NOMO-1 (cell line): ENCODE data around the gene BMPR2.
"Not testable (repeated sequence)": the region's sequence is repeated elsewhere in the genome, so short reads cannot be mapped to it uniquely, and the experiment has no call there.

Experiments used
- DNase-seq, 2 experiments: peaks; one replicate each; lab custom pipeline; 2025; ENCODE audit not compliant: unreplicated experiment in 2 of 2; lab: John Stamatoyannopoulos, UW

The BMPR2 gene

DNA sequence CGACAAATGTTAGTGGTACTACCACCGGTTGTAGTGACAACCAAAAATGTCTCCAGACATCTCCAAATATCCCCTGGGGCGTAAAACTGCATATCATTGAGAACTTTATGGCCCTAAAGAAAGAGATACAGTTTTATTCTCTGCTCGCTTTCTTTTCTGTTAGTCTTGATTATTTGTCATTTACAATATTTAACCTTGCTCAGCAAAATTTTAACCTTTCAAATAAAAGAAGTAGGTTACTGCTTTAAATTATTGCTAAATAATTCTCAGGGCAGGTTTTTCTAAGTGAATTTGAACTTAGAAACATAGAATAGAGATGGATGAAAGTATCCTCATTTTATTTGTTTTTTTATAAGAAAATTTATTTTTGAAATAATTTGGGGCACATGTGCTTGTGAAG lies 67.9 kb downstream of the BMPR2 start:
- DNase-seq, result no peak

DNA sequence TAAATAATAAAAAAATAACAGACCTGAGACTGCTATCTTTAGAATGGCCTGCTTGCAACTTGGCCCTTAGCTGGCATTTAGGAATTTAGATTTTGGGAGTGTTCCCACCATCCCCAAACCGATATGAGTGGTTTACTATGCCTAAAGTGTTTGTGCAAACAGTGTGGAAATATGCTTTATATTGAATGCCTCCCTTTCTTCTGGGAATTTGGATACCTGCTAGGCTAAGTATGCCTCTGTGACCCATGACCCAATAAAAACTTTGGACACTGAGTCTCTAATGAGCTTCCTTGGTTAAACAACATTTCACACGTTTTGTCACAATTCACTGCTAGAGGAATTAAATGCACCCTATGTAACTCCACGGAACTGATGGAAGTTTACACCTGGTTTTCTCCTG lies 73.2 kb downstream of the BMPR2 start:
- no peak for DNase-seq

DNA sequence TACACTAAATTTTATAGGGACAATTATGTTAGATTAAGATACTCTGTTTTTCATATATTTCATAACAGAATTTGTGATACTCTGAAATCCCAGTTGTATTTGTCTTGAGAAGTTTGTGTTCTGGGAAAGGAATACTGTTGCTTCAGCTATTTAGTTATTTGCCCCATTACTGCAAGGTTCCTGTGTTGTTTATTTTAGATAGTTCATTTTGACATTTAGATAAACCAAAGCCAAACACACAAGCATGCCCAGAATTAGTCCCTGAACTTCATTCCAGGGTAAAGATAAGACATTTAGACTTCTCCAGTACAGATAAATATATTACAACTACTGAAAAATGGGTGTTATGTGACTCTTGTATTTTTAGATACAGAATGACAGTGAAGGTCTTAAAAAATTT lies 74.7 kb downstream of the BMPR2 start:
- DNase-seq, result no peak

DNA sequence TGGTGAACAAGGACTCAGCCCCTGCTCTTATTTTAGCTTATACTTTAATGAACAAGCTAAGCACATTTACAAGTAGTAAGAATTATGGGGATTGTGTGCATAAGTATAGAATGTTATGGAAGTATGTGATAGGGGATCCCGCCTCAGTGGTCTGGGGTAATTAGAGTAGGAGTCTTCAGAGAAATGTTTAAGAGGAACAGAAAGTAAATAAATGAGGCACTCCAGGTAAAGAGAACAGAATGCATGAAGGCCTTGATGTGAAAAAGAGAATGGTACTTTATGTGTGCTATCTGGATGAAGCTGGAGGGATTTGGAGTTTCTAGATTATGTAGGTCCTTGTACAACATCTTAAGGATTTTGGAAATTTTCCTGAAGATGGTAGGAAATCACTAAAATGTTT lies 76.6 kb downstream of the BMPR2 start:
- no peak for DNase-seq

DNA sequence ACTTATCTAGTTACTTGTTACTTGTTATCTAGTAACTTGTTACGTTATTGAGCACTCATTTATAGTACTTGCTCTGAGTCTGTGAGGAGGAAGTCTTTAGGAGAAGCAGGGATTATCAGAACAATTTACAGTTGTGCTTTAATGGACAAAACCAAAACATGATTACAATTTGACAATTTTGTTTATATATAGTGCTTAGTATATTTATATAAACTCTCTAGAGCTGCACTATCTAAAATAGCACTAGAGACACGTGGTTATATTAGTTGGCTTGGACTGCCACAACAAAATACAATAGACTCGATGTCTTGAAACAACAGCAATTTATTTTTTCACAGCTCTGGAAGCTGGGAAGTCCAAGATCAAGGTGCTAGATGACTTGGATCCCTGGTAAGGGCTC lies 78.4 kb downstream of the BMPR2 start:
- no peak for DNase-seq

DNA sequence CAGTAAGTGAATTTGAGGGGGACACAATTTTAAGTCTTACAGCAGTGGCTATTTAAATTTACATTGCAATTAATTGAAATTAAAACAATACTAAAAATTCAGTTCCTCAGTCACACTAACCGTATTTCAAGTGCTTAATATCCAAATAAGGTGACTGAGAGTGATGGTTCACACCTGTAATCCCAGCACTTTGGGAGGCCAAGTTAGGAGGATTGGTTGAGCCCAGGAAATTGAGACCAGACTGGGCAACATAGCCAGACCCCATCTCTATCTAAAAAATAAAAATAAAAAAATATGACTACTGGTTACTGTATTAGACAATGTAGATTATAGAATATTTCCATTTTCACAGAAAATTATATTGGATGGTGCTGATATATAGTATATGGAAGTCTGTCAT lies 79.0 kb downstream of the BMPR2 start:
- DNase-seq, result no peak

DNA sequence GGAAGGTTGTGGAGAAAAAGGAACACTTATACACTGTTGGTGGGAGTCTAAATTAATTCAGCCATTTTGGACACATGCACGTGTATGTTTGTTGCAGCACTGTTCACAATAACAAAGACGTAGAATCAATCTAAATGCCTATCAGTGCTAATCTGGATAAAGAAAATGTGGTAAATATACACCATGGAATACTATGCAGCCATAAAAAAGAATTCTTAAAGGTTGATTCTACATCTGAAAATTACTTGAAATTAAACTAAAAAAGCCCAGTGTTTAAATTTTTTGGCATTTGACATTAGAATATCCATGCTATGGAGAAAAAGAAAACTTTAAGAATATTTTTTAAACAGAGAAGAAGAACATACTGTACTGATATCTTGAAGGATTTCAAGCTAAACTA lies 84.0 kb downstream of the BMPR2 start:
- no peak for DNase-seq

DNA sequence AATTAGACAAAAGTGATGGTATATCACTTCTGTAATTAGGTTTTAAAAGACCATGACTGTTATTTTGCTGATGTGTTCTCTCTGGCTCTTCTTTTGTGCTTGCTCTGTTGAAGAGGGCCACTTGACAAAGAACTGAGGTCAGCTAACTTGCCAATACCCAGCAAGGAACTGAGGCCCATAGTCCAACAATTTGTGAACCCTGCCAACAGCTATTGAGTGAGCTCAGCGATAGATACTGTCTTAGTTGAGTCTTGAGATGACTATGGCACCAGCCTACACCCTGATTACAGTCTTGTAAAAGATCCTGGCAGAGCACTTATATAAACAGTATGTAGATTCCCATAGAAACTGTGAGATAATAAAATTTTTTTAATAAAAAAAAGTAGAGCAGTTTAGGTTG lies 103.0 kb downstream of the BMPR2 start:
- DNase-seq, result no peak

DNA sequence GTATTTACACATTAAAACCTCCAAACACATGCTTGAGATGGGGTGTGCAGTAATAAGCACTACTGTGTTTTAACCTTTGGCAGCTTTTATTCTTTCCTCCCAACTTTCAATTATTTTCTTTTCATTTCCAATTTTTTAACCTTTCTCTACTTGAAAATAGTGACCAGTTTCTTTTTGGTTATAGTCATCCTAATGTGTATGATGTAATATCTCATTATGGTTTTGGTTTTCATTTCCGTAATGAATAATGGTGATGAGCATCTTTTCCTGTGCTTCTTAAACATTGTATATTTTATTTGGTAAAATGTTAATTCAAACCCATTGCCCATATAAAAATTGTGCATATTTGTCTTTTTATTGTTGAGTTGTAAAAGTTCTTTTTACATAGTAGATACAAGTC lies 103.5 kb downstream of the BMPR2 start:
- DNase-seq, result no peak

DNA sequence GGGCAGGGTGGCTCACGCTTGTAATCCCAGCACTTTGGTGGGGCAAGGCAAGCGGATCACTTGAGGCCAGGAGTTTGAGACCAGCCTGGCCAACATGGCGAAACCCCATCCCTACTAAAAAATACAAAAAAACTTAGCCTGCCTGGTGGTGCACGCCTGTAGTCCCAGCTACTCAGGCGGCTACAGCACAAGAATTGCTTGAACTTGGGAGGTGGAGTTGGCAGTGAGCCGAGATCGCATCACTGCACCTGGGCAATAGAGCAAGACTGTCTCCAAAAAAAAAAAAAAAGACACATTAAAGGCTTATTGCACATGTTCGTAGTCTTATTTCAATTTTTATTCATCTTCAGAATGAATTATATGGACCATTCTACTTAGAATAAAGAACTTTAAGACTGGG lies 110.2 kb downstream of the BMPR2 start:
- no peak for DNase-seq

DNA sequence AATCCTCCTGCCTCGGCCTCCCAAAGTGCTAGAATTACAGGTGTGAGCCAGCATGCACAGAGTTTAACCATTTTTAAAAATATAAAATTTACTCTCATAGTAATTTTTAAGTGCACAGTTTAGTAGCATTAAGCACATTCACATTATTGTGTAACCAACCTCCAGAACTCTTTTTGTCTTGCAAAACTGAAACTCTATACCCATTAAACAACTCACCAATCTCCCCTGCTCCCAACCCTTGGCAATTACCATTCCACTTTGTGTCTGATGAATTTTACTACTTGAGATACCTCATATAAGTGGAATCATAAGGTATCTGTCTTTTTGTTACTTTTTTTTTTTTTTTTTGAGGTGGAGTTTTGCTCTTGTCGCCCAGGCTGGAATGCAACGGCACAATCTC lies 112.5 kb downstream of the BMPR2 start:
- no peak for DNase-seq

DNA sequence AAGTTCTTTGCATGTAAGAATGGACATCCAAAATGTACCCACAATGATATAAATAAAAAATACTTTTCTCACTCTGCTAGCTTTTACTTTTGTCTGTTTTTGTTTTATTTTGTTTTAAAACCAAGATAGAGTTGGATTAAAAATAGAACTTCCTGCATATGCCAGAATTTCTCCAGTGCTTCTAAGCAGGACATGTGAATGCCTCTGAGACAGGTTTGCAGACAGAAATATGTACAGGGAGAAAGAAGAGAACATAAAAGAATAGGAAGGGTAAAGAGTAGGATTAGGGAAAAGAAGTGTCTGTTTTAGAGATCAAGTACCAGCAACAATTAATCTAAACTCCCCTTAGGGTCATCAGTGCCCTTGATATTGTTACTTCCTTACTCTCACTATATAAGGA lies 114.4 kb downstream of the BMPR2 start:
- no peak for DNase-seq

DNA sequence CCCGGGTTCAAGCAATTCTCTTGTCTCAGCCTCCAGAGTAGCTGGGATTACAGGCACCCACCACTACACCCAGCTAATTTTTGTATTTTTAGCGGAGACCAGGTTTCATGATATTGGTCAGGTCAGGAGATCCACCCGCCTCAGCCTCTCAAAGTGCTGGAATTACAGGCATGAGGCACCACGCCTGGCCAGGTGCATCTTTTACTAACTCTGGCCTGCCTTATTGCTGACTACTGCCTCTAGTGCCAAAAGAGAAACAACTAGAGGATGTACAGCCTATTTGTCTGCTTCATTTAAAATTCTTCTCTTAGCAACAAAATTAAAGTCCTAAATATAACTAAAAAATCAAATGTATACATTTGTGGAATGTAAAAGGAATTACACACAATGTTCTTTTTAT lies 115.4 kb downstream of the BMPR2 start:
- DNase-seq, result no peak

DNA sequence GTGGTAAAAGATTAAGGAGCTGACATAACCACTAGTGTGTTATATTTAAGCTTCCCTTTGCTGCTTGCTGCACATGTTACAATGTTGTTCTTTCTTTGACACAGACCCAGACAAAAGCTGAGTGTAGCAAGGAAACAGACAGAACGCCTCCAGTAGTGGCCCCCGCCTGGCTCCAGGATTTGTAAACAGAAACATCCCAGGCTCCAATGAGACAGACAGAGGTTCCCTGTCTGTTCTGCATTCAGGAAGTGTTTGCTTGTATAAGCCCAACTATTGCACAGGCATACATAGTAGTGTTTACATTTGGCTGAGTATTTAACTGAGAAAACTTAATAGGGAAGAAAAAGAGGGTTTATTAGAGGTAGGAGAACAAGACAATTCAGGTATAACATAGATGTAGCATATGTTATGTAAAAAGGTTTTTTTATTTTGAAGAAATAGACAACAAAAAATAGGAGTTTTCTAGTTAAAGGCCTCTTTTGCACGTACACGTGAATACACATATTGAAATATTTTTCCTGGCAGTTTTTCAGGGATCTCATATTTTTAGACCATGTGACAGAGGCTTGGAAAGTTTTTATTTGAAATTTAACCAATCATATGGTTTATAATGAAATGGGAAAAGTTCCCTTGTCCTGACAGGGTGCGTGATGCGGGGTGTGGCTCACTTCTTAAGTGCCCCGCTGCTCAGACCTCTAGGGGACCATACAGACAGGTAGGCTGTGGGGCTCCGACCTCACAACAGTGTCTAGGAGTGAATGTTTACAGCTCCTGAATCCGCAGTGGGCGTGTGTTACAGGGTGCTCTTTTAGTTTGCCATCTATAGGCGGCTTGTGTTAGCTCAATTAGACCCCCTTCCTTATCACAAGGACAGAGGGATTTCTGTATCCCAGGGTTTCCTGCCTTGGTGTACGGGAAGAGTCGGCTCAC lies 118.4 kb downstream of the BMPR2 start:
- no peak for DNase-seq

DNA sequence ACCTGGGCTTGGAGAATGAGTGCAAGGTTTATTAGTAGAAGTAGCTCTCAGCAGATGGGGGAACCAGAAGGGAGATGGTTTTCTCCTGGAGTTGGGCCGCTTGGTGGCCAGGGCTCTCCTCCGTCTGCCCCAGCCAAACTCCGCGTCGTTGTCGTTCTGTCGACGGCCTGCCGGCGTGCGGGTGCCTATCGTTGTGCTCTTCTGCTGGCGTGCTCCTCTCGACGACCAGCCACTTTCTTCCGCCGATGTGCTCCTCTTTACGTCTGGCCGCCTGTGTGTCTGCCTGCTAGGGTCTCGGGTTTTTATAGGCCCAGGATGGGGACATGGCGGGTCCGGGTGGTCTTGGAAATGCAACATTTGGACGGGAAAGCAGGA lies 119.1 kb downstream of the BMPR2 start:
- DNase-seq, result no peak

DNA sequence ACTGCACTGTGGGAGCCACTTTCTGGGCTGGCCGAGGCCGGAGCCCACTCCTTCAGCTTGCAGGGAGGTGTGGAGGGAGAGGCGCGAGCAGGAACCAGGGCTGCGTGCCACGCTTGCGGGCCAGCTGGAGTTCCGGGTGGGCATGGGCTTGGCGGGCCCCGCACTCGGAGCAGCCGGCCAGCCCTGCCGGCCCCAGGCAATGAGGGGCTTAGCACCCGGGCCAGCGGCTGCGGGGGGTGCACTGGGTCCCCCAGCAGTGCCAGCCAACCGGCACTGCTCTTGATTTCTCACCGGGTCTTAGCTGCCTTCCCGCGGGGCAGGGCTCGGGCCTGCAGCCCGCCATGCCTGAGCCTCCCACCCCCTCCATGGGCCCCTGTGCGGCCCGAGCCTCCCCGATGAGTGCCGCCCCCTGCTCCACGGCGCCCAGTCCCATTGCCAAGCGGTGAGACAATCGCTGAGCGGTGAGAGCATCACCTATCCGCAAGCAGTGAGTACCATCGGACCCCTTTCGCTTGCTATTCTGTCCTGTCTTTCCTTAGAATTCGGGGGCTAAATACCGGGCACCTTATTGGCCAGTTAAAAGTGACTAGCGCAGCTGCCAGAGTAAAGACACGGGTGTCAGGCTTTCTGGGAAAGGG lies 120.8 kb downstream of the BMPR2 start:
- DNase-seq, result not testable (repeated sequence)

DNA sequence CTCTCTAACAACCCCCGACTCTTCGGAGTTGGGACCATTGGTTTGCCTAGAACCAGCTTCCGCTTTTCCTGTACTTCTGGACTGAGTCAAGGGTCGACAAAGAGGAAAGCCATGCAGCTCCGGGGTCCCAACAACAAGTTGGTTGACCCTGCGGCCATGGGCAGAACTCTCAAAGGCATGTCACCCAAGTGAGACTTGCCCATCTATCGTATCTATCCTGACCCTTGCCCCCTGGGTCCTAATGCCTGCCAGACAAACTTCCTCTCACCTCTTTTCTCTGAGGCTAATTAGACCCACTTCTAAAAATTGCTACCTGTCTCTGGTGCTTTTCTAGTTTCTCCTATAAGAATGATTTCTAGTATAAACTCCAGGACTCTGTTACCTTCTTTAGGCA lies 121.3 kb downstream of the BMPR2 start:
- not testable (repeated sequence) for DNase-seq

DNA sequence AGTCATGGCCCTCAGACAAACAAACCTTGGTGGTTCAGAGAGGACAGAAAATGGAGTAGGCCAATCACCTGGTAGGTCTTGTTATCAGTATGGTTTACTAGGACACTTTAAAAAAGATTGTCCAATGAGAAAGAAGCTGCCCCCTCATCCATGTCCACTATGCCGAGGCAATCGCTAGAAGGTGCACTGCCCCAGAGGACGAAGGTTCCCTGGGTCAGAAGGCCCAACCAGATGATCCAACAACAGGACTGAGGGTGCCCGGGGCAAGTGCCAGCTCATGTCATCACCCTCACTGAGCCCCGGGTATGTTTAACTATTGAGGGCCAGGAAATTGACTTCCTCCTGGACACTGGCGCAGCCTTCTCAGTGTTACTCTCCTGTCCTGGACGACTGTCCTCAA lies 123.7 kb downstream of the BMPR2 start:
- DNase-seq, result not testable (repeated sequence)

DNA sequence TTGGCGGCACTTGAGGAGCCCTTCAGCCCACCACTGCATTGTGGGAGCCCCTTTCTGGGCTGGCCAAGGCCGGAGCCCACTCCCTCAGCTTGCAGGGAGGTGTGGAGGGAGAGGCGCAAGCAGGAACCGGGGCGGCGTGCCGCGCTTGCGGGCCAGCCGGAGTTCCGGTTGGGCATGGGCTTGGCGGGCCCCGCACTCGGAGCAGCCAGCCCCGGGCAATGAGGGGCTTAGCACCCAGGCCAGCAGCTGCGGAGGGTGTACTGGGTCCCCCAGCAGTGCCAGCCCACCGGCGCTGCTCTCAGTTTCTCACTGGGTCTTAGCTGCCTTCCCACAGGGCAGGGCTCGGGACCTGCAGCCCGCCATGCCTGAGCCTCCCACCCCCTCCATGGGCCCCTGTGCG lies 127.1 kb downstream of the BMPR2 start:
- not testable (repeated sequence) for DNase-seq

DNA sequence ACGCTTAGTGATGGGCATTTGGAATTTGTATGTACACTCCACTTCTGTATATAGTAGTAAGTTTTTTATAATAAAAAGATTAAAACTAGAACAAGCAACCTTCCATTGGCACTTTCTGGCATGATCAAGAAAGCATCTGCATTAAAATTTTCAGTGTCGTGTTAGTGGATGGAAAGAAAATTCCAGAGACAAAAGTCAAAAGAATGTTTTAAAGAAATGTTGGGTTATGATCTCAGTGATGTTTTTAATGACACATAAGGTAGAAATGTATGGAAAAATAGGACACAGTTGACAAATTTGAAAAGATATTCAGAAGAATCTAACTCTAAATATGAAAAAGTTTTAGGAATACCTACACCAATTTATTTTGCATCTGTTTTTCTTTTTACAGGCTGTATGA lies 132.6 kb downstream of the BMPR2 start:
- DNase-seq, result no peak

DNA sequence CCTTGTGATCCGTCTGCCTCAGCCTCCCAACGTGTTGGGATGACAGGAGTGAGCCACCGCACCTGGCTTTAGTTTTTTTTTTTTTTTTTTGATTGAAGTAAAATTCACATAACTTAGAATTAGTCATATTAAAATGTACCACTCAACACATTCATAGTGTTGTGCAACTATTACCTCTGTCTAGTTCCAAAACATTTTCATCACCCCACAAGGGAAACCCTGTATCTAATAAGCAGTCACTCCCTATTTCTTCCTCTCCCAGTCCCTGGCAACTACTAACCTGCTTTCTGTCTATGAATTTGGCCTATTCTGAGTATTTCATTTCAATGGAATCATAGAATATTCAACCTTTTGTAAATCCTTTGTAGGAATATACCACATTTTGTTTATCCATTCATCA lies 134.8 kb downstream of the BMPR2 start:
- DNase-seq, result no peak

DNA sequence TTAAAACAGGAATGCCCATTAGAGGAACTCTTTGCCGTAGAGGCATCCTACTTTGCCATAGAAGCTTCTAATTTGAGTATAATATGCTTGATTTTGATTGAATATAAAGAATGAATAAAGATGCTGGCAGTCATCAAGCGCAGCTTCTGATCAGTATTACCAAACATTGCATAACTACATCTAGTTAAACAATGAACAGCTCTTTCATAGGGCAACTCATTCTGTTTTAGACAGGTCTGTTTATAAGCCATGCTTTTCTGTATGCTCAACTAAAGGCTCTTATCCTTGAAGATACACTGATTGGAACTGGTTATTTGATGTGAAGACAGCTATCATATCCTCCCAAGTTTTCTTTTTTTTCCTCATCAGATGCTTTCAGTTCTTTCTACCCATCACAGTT lies 136.0 kb downstream of the BMPR2 start:
- no peak for DNase-seq
